Stimulated activated CD4-positive, alpha-beta T cell treated with anti-CD3 and anti-CD28 coated beads, Interleukin-15, amount 100 ng/mL, for 1 hour (primary cell): ENCODE results near the gene IGLL5.
"Not testable (repeated sequence)": the region's sequence is repeated elsewhere in the genome, so short reads cannot be mapped to it uniquely, and the experiment has no call there.

Source experiments
- DNase-seq, 2 donors: peaks; one replicate each; pipeline ENCODE4 v3.0.0-alpha.2; 2020; ENCODE audit warnings: low read depth in 1 of 2, low spot score in 1 of 2

IGLL5 gene

DNA sequence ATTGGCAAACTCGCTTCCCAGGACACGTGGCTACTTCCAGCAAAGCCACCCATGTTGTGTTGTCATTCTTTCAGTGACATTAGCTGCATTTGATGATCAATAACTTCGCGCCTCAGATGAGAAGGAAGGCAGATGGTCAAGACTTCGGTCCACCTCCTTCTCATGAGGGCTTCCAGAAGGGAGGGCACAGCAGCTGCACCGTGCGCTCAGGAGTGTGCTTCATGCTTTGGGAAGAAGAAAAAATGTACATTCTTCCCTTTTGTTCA is 25.3 kb downstream of the IGLL5 start:
- DNase-seq, result no peak

- no peak for DNase-seq
These were observed 26.4 kb downstream of the IGLL5 start for GRCh38 chr22:22913989-22914388.

DNA sequence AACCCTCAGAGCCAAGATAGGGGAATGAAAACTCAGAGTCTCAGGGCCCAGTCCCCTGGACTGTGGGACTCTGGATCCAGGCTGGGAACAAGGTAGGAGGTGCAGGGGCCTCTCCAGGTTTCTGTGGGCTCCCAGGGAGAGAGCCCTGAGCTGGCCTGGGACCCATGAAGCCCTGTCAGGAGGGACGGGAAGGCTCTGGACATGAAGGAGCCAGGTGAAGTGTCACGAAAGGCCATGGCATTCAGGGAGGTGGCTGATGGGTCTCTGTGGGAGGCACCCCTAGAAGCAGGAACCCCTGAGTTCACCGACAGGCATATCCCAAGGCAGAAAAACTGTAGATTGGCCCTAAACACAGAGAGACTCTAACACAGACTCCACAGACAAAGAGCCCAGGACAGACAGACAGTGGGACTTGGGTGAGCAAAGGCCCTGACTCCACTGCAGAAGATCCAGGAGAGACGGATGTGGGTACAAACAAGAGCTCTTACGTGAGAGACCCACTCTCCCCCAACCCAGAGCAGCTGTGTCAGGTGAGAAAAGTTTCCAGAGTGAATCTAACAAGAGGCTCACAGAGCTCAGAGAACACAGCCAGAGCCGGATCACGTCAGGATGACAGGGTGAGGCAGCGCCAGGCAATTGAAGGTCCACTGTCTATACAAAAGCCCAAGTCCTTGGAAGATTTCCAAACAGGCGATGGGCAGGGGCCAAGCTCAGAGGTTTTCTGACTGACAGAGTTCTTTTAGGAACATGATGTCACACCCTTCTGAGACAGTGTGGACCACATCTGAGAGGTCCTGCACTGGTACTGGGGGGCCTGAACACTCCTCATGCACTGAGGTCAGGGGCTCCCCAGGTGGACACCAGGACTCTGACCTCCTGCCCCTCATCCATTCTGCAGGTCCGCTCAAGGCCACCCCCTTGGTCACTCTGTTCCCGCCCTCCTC is 27.4 kb downstream of the IGLL5 start:
- no peak for DNase-seq

DNA sequence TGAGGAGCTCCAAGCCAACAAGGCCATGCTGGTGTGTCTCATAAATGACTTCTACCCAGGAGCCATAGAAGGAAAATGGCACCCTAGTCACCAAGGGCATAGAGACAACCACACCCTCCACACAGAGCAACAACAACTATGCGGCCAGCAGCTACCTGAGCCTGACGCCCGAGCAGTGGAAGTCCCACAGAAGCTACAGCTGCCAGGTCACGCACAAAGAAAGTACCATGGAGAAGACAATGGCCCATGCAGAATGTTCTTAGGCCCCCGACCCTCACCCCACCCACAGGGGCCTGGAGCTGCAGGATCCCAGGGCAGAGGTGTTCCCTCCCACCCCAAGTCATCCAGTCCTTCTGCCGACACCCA is 28.0 kb downstream of the IGLL5 start:
- no peak for DNase-seq

DNA sequence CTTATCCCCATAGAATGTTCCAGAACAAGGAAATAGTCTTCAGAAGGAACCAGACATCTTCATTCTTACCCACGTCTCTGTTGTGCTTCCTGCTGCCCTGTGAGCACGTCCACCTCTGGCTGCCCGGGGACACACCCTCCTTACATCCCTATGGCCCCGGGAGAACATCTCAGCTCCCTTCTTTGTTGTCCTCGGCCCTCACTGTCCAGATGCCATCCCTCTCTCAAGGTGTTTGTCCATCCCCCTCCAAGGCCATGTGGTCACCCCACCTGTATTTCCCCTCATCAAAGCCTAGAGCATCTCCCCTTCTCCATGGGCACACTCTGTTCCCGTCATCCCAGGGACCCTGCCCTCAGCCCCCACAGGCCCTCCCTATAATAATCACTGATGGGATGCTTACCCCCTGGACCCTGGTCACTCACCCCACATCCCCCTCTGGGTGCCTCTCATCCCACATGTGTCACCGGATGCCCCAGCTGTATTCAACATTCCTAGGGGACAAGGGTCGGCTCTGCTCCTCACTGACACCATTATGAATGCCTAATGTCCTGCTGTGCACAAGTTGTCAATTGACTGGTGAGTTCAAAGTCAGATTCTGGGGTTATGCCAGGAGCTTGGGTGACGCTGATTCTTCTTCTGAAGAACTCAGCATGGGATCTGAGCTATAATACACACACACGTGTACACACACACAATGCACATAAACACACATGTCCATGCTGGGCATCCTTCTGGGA is 28.8 kb downstream of the IGLL5 start:
- no peak for DNase-seq

DNA sequence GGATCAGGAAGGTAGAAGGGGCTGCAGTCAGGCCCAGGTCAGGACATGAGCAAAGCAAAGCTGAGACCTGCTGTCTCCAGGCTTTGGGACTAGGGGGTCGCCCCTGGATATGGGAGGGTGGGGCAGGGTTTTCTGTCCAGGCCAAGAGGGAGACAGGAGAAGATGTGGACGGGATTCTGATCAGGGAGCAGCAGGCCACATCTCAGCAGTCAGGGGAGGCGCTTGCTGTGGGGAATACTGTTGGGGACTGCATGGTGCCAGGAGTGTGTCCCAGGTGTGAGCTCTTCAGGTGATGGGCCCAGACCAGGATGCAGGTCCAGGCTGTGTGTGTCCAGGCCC is 29.3 kb downstream of the IGLL5 start:
- no peak for DNase-seq

GRCh38 chr22:22917377-22917776 is 29.8 kb downstream of the IGLL5 start:
- DNase-seq, result no peak

GRCh38 chr22:22918297-22918965 is 30.8 kb downstream of the IGLL5 start:
- DNase-seq, result no peak

GRCh38 chr22:22919041-22919440 is 31.4 kb downstream of the IGLL5 start:
- no peak for DNase-seq

- no peak for DNase-seq
These were observed 32.6 kb downstream of the IGLL5 start for GRCh38 chr22:22920104-22920654.

DNA sequence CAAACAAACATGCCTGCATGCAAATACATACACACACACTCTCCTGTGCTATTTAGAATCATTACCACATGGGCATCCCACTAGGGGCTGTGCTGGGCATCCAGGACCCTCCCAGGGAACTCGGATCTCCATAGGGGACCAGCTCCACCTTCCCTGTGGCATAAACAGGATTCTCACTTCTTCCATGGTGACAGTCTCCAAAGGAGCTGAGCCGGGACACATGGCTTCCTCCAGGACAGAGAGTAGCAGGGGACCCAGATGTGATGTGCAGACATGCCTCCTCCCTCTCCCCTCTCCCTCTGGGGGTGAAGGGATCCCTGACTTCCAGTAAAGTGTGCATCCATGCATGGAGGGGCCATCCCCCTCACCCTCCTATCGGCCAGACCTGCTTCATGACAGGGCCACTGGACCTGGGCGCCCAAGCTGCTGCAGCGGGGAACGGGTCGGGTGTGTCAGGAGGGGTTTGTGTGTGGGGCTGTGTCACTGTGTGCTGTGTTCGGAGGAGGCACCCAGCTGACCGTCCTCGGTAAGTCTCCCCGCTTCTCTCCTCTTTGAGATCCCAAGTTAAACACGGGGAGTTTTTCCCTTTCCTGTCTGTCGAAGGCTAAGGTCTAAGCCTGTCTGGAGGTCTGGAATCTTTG is 33.4 kb downstream of the IGLL5 start:
- DNase-seq, result no peak

DNA sequence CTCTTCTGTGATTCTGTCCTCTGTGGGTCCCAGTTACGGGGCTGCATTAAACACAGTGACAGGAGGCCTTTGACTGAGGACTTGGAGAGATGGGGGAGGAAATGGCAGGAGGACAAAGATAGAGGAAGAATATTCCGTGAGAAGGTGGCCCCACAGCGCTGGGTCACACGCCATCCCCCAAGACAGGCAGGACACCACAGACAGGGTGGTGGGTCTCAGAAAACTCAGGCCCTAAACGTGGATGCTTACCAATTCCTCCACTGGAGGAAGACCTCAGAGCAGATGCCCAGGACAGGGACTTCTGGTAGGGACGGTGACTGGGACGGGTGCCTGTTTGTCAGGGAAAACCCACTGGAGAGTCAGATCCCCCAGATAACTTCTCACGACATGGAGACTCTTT is 34.0 kb downstream of the IGLL5 start:
- no peak for DNase-seq

DNA sequence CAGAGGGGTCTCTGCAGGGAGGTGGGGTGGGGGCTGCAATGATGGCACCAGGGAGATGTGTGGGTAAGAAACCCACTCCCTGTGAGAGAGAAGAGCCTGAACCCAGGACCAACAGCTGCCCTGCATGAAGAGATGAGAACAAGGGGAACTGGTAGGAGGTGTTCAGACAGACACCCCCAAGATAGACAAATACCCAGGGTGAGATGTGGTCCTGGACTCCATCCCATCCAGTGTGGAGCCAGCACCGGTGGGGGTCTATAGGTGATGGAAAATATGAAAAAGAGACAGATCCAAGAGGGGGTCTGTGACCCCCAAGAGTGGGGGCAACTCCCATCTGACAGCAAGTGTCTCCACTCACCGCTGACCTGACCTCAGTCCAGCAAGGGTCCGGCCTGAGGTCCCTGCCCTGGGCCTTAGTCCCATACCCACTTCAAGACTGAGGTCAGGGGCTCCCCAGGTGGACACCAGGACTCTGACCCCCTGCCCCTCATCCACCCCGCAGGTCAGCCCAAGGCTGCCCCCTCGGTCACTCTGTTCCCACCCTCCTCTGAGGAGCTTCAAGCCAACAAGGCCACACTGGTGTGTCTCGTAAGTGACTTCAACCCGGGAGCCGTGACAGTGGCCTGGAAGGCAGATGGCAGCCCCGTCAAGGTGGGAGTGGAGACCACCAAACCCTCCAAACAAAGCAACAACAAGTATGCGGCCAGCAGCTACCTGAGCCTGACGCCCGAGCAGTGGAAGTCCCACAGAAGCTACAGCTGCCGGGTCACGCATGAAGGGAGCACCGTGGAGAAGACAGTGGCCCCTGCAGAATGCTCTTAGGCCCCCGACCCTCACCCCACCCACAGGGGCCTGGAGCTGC is 34.7 kb downstream of the IGLL5 start:
- not testable (repeated sequence) for DNase-seq

DNA sequence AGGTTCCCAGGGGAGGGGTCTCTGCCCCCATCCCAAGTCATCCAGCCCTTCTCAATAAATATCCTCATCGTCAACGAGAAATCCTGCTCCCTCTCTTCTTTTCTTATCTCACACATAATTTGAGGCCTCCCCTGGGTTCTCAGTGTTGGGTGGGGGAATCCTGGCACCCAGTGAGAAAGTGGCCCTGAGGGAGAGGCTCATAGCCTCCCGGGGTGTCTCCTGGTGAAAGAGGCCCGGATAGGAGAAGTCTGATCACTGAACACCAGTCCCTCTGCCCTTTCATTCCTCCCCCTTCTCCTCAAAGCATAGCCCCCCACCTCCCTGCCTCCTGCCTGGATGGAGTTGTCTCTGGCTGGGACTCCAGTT is 35.3 kb downstream of the IGLL5 start:
- DNase-seq, result no peak

GRCh38 chr22:22923379-22923778 is 35.8 kb downstream of the IGLL5 start:
- DNase-seq, result no peak

DNA sequence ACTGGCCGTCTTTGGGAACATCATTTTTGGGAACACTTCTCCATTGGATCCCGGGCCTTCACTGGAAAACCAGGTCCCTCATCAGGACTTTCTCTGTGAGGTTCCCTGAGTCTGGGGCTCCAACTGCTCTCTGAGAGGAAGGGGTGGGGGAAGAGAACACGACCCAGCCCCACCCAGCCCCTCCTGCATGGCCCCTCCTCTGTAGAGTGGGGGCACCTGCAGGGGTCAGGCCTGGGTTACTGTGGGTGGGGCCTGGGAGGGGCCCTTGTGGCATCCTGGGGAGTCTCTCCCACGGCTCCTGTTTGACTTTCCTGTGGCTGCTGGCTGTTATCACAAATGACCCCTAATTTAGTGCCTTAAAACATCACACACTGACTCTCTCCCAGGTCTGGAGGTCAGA is 36.3 kb downstream of the IGLL5 start:
- no peak for DNase-seq

- no peak for DNase-seq
These were observed 36.9 kb downstream of the IGLL5 start for GRCh38 chr22:22924369-22925145.

- DNase-seq, result no peak
These were observed 37.7 kb downstream of the IGLL5 start for GRCh38 chr22:22925146-22925804.

- no peak for DNase-seq
These were observed 38.3 kb downstream of the IGLL5 start for GRCh38 chr22:22925805-22926369.
